ENCODE data around the gene CAST. TPM values are rescaled to one million over a fixed set of nuclear protein-coding genes. Genes with fewer than 3 reads are reported as not detected.
A peak's percentile ranks its signal among the peaks of the same experiment; 100 is the strongest.

CAST gene
- total RNA-seq, 1 donor from 2014 or later = 182 TPM

- Histone ChIP-seq H3K27me3 (ENCODE audit: control insufficient read depth, insufficient read depth, low read length) (no peaks in the 10 kb centered on the region), H3K36me3 (ENCODE audit: control insufficient read depth, insufficient read depth, low read length) (peaks cover 2% of the 10 kb centered on the region), H3K4me3 (ENCODE audit: low read depth, low read length) (peak overlapping the region; percentile 87)
- TF ChIP-seq CTCF (IDR thresholded peaks at IDR 0.05; ENCODE audit: insufficient read depth, low read length, severe bottlenecking) = no peak
- DNase-seq (ENCODE audit: low read depth) (peak; percentile 92), FAIRE-seq (no peak)
Measured at GRCh38 chr5:96702503-96703383, 40.6 kb downstream of the CAST start.

GRCh38 chr5:96703384-96703920 lies 41.3 kb downstream of the CAST start:
- FAIRE-seq (no peak), DNase-seq (ENCODE audit: low read depth) (peak; percentile 88)
- no peak for TF ChIP-seq CTCF (IDR thresholded peaks at IDR 0.05; ENCODE audit: insufficient read depth, low read length, severe bottlenecking)
- Histone ChIP-seq H3K4me3 (ENCODE audit: low read depth, low read length) (peak overlapping the region; percentile 87), H3K27me3 (ENCODE audit: control insufficient read depth, insufficient read depth, low read length) (no peaks in the 10 kb centered on the region), H3K36me3 (ENCODE audit: control insufficient read depth, insufficient read depth, low read length) (peaks cover 2% of the 10 kb centered on the region)

- DNase-seq (ENCODE audit: low read depth) = no peak
- H3K36me3 ChIP-seq (ENCODE audit: control insufficient read depth, insufficient read depth, low read length) = peaks cover 2% of the 10 kb centered on the region
- peak overlapping the region; percentile 87 for H3K4me3 ChIP-seq (ENCODE audit: low read depth, low read length)
- no peaks in the 10 kb centered on the region for H3K27me3 ChIP-seq (ENCODE audit: control insufficient read depth, insufficient read depth, low read length)
- no peak for TF ChIP-seq CTCF (IDR thresholded peaks at IDR 0.05; ENCODE audit: insufficient read depth, low read length, severe bottlenecking)
- FAIRE-seq = no peak
Measured at GRCh38 chr5:96703995-96704394, 41.8 kb downstream of the CAST start.

- H3K36me3 ChIP-seq (ENCODE audit: control insufficient read depth, insufficient read depth, low read length) = no peaks in the 10 kb centered on the region
- no peak for TF ChIP-seq CTCF (IDR thresholded peaks at IDR 0.05; ENCODE audit: insufficient read depth, low read length, severe bottlenecking)
- no peaks in the 10 kb centered on the region for H3K27me3 ChIP-seq (ENCODE audit: control insufficient read depth, insufficient read depth, low read length)
- DNase-seq (ENCODE audit: low read depth) = peak; percentile 93
- no peak for FAIRE-seq
- H3K4me3 ChIP-seq (ENCODE audit: low read depth, low read length) = no peak overlapping the region
Measured at GRCh38 chr5:96706433-96707111, 44.4 kb downstream of the CAST start.

- peak; percentile 58 for DNase-seq (ENCODE audit: low read depth)
- H3K27me3 ChIP-seq (ENCODE audit: control insufficient read depth, insufficient read depth, low read length) = no peaks in the 10 kb centered on the region
- no peak for TF ChIP-seq CTCF (IDR thresholded peaks at IDR 0.05; ENCODE audit: insufficient read depth, low read length, severe bottlenecking)
- no peak for FAIRE-seq
- peaks cover 2% of the 10 kb centered on the region for H3K36me3 ChIP-seq (ENCODE audit: control insufficient read depth, insufficient read depth, low read length)
- H3K4me3 ChIP-seq (ENCODE audit: low read depth, low read length) = no peak overlapping the region
Measured at GRCh38 chr5:96708600-96708999, 46.4 kb downstream of the CAST start.

Measured in bronchial epithelial cell (primary cell).